Lower leg skin (tissue), 4 donors: ENCODE results near the gene ABCC1. TPM values are rescaled to one million over a fixed set of nuclear protein-coding genes. Genes with fewer than 3 reads are reported as not detected.
A peak's percentile ranks its signal among the peaks of the same experiment; 100 is the strongest.
"Not testable (repeated sequence)": the region's sequence is repeated elsewhere in the genome, so short reads cannot be mapped to it uniquely, and the experiment has no call there.

ENCODE experiments used
- DNase-seq, 2 donors: peaks; one replicate each; pipeline ENCODE4 v3.0.0-alpha.2; 2019; ENCODE audit warnings: low spot score in 2 of 2
- H3K4me3 ChIP-seq: fragments of 200-600 bp; sonication (generic); 2 replicates; pipeline ENCODE4 v1.5.1; 2017; ENCODE audit warnings: mild to moderate bottlenecking, low read depth; ENCODE audit not compliant: poor library complexity, severe bottlenecking
- POLR2A ChIP-seq, 2 donors: fragments of 450-650 bp; IDR thresholded peaks; one replicate each; pipeline ENCODE4 v1.6.1; 2016 to 2017; ENCODE audit warnings: antibody characterized with exemption in 2 of 2, mild to moderate bottlenecking in 1 of 2, moderate library complexity in 1 of 2
- whole genome bisulfite sequencing, 2 donors: methylation state at CpG; one replicate each; pipeline ENCODE4 v1.1.5; 2018; 5-methylcytosine and 5-hydroxymethylcytosine counted together
- intact Hi-C: fragments of 100-400 bp; cut with DNase I; formaldehyde crosslinking; loops from one replicate; pipeline ENCODE4 v1.15.0; 2023; ENCODE audit warnings: low total_unique reads
- total RNA-seq, 4 donors: library from RNA; depleted of rRNA; stranded (reverse); fragments of >200 nt; gene quantifications; one replicate each; pipeline ENCODE4 v1.1.0, GENCODE V29; 2016
- TF ChIP-seq, protein P1 (sequence below), 3 donors: fragments of 450-650 bp; IDR thresholded peaks; one replicate each; pipeline ENCODE4 v1.5.1; 2016; ENCODE audit warnings: antibody characterized with exemption in 3 of 3, mild to moderate bottlenecking in 3 of 3, moderate library complexity in 2 of 3

The ABCC1 gene
- total RNA-seq, 4 donors from 2014 or later = 16.4 to 25.3 (median 21.8) TPM

DNA sequence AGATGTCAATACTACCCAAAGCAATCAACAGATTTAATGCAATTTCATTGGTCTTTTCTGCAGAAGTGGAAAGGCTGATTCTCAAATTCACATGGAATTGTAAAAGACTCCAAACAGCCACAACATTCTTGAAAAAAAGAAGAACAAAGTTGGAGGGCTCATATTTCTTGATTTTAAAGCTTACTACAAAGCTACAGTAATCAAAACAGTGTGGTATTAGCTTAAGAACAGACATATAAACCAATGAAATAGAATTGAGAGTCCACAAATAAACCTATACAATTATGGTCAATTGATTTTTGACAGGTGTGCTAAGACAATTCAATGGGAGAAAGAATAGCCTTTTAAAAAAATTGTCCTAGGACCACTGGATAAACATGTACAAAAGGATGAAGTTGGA lies 14.4 kb upstream of the ABCC1 start:
- no peak overlapping the region for H3K4me3 ChIP-seq
- intact Hi-C loops = no loop called here
- no peak for TF ChIP-seq POLR2A (IDR thresholded peaks at IDR 0.05)
- TF ChIP-seq, protein P1, sequence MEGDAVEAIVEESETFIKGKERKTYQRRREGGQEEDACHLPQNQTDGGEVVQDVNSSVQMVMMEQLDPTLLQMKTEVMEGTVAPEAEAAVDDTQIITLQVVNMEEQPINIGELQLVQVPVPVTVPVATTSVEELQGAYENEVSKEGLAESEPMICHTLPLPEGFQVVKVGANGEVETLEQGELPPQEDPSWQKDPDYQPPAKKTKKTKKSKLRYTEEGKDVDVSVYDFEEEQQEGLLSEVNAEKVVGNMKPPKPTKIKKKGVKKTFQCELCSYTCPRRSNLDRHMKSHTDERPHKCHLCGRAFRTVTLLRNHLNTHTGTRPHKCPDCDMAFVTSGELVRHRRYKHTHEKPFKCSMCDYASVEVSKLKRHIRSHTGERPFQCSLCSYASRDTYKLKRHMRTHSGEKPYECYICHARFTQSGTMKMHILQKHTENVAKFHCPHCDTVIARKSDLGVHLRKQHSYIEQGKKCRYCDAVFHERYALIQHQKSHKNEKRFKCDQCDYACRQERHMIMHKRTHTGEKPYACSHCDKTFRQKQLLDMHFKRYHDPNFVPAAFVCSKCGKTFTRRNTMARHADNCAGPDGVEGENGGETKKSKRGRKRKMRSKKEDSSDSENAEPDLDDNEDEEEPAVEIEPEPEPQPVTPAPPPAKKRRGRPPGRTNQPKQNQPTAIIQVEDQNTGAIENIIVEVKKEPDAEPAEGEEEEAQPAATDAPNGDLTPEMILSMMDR (IDR thresholded peaks at IDR 0.05) = no peak
- no peak for DNase-seq

DNA sequence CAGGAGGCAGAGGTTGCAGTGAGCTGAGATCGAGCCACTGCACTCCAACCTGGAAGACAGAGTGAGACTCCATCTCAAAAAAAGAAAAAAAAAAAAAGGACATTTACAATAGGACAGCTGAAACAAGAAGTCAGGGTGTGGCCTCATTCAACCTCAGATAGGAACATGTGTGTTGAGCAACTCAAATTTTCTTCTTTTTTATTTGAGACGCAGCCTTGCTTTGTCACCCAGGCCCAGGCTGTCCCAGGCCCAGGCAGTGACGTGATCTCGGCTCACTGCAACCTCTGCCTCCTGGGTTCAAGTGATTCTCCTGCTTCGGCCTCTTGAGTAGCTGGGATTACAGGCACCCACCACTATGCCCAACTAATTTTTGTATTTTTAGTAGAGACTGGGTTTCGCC lies 12.6 kb upstream of the ABCC1 start:
- WGBS, 2 donors = 71 to 89% methylated on average over 6 of the region's 6 CpGs
- H3K4me3 ChIP-seq, DNase-seq, intact Hi-C loops: not testable (repeated sequence)

DNA sequence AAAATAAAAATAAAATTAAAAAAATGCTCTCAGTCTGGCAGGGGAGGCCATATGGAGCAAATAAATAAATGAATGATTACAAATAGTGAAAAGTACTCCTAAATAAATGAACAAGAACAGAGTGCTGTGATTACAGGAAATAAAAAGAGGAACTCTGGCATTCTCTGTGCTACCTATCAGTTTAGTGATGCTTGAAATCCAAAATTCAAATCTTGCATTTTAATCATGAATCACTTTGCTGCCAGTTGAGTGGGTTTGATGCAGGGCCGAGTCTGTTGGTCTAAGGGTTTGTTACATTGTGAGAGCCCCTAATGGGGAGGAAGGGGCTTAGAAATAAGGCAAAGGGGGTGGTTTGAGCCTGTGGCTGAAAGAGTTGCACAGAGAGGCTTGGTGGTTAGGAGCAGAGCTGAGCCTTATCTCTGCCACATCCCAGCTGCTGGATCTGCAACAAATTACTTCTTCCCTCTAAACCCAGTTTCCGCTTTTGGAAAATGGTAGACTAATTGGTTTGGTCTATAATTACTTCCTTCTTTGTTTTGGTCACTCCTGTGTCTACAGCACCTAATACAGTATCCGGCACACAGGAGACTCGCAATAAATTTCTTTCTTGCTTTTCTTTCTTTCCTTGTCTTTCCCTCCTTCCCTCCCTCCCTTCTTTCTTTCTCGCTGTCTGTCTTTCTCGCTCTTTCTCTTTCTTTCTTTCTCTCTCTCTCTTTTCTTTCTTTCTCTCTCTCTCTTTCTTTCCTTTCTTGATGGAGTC lies 6.3 kb upstream of the ABCC1 start:
- TF ChIP-seq, protein P1 (IDR thresholded peaks at IDR 0.05) = no peak
- no peak for TF ChIP-seq POLR2A (IDR thresholded peaks at IDR 0.05)
- DNase-seq = no peak
- intact Hi-C loops = no loop called here
- H3K4me3 ChIP-seq = no peak overlapping the region
- WGBS, 2 donors = 69 to 82% methylated on average over 6 of the region's 6 CpGs

DNA sequence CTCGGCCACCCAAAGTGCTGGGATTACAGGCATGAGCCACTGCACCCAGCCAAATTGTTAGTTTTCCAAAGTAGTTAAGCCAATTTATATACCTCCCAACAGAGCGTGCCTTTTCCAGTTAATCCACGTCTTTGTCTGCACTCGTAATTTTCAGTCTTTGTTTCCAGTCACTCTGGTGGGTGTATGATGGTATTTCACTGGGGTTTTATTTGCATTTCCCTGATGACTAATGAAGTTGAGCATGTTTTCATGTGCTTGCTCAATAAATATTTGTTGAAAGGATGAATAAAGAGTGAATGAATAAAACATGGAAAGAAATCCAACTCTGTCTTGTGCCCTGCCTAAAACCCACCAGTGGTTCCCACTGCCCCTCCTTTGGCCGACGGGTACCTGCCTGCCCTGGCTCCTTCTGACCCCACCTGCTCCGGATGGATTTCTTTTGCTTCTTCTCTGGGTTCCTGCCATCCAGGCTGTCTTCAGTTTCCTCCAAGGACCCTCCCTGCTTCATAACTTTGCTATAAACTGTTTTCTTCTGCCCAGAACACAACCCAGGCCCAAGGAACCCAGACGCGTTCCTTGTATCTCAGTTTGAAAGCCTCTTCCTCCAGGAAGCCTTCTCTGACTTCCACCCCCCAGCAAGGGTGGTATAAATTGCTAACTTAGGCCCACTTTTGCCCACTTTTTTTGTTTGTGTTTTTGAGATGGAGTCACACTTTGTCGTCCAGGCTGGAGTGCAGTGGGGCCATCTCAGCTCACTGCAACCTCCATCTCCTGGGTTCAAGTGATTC lies 3.0 kb upstream of the ABCC1 start:
- TF ChIP-seq, protein P1 (IDR thresholded peaks at IDR 0.05) = no peak
- TF ChIP-seq POLR2A (IDR thresholded peaks at IDR 0.05) = no peak
- intact Hi-C loops = no loop called here
- 47 to 56% methylated on average over 10 of the region's 10 CpGs for WGBS, 2 donors
- no peak overlapping the region for H3K4me3 ChIP-seq
- no peak for DNase-seq

DNA sequence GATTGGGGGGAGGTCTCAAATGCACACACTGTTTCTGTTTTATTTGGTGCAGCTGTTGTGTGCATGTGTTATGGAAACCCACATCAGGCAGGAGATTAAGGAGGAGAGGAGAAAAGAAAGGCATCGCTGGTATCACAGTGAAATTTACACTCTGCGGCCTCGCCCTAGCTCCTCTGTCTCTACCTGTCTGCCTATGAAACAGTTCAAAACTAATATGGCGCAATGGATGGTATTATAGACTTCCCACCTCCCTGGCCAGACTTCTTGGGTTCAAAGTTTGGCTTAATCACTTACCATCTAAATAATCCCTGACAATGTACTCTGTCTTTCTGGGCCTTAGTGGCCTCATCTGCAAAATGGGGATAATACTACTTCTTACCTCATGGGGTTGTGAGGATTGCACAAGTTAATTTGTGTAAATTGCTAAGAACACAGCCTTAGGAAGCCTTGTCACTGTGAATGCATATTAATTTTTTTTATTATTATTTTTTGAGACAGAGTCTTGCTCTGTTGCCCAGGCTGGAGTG lies 1.4 kb upstream of the ABCC1 start:
- TF ChIP-seq, protein P1 (IDR thresholded peaks at IDR 0.05) = no peak
- no peak for TF ChIP-seq POLR2A (IDR thresholded peaks at IDR 0.05)
- DNase-seq = no peak
- WGBS, 2 donors = 91 to 97% methylated on average over 4 of the region's 4 CpGs
- no peak overlapping the region for H3K4me3 ChIP-seq
- intact Hi-C loops = no loop called here

DNA sequence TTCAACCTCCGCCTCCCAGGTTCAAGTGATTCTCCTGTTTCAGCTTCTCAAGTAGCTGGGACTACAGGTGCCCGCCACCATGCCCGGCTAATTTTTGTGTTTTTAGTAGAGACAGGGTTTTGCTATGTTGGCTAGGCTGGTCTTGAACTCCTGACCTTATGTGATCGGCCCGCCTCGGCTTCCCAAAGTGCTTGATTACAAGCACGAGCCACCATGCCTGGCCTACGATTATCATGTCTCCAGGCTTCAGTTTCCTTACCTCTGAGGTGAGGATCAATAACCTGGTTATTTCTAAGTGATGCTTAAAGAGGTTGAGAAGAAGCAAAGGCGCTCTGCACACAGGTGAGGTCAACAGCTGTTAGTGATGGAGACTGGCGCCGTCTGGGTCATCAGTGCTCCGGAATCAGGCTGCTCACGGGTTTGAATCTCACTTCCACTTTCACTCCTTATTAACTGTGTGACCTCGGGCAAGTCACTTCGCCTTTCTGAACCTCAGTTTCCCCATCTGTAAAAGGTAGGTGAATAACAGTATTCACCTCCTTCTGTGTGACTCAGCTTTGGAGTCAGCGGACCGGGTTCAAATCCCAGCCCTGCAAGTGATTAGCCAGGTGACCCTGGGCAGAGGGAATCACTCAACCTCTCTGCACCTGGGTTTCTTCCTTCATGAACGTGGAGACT lies 745 bp upstream of the ABCC1 start:
- H3K4me3 ChIP-seq = peak overlapping the region; percentile 41
- intact Hi-C loops = no loop called here
- DNase-seq = no peak
- no peak for TF ChIP-seq POLR2A (IDR thresholded peaks at IDR 0.05)
- TF ChIP-seq, protein P1 (IDR thresholded peaks at IDR 0.05) = no peak
- 65 to 68% methylated on average over 17 to 18 of the region's 18 CpGs for WGBS, 2 donors
